Measurements from ENCODE around the gene PTPN14. TPM values are rescaled to one million over a fixed set of nuclear protein-coding genes. Genes with fewer than 3 reads are reported as not detected.

Gene PTPN14
- total and polyA plus RNA-seq, 2 donors from 2014 or later: 5.1 to 87.2 TPM

DNA sequence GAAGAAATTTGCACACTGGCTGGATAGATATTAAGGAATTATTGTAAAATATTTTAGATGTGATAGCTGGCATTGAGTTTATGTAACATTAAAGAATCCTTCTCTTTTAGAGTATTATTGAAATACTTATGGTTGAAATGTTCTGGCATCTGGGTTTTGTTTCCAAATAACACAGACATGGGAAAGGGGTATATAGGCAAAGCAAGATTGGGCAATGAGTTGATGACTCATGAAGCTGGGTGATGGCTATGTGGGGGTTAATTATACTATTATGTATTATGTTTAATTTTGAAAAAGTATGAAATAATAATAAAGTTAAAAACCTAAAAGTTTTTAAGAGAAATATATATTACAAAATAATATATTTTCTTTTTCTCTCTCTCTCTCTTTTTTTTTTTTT, 12.5 kb upstream of the PTPN14 start:
- Histone ChIP-seq H3K36me3 (ENCODE audit: control insufficient read depth in 2 of 3, insufficient read depth in 3 of 3, low read length in 3 of 3) (no peaks in the 10 kb centered on the region), H3K27me3 (ENCODE audit: control insufficient read depth, insufficient read depth, low read length) (no peaks in the 10 kb centered on the region), H3K9ac (ENCODE audit: low read length in 3 of 3) (no peak overlapping the region), H3K4me3 (ENCODE audit: low read length in 3 of 3) (no peak overlapping the region), H3K4me1 (ENCODE audit: control insufficient read depth in 2 of 3, insufficient read depth in 2 of 3, low read depth in 1 of 3, low read length in 3 of 3) (no peaks in the 10 kb centered on the region), H3K9me3 (ENCODE audit: control insufficient read depth in 2 of 3, insufficient read depth in 1 of 3, low read length in 3 of 3) (no peaks in the 10 kb centered on the region), H3K27ac (ENCODE audit: low read depth in 2 of 2, low read length in 2 of 2) (no peak overlapping the region)
- no peak for FAIRE-seq
- no peak for DNase-seq
- TF ChIP-seq, protein P1, sequence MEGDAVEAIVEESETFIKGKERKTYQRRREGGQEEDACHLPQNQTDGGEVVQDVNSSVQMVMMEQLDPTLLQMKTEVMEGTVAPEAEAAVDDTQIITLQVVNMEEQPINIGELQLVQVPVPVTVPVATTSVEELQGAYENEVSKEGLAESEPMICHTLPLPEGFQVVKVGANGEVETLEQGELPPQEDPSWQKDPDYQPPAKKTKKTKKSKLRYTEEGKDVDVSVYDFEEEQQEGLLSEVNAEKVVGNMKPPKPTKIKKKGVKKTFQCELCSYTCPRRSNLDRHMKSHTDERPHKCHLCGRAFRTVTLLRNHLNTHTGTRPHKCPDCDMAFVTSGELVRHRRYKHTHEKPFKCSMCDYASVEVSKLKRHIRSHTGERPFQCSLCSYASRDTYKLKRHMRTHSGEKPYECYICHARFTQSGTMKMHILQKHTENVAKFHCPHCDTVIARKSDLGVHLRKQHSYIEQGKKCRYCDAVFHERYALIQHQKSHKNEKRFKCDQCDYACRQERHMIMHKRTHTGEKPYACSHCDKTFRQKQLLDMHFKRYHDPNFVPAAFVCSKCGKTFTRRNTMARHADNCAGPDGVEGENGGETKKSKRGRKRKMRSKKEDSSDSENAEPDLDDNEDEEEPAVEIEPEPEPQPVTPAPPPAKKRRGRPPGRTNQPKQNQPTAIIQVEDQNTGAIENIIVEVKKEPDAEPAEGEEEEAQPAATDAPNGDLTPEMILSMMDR (IDR thresholded peaks at IDR 0.05; ENCODE audit: borderline replicate concordance, extremely low read depth, insufficient read depth): no peak
- intact Hi-C loops (cut with DNase I): no loop called here

DNA sequence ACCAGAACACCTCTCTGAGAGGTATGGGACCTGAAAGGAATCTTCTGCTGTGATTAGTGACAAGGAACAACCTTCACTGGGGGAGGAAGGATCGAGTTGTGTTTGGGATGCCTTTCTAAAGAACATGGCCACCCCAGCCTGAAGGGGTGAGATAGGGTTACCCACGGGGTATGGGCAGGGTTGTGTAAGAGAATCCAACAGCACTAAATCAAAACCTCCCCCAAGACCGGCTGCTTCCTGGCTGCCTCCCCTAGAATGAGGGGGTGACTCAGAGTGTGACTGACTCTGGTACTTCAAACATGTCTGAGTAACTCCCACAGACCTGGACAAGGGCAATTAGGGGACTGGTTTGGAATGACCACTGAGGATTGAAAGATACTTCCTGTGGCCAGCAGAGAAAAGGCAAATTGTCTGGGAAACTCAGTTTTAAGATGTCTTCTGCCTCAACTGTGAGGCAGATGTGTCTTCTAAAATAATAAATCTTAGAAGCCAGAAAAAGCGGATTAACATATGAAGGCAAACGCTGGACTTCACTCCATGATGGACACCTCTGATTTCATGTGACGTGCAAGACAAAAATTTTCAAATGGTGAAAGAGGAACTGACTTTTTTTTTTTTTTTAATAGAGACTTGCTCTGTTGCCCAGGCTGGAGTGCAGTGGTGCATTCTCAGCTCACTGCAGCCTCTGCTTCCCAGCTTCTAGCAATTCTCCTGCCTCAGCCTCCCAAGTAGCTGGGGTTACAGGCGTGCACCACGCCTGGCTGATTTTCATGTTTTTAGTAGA, 6.7 kb upstream of the PTPN14 start:
- Histone ChIP-seq H3K36me3 (ENCODE audit: control insufficient read depth in 2 of 3, insufficient read depth in 3 of 3, low read length in 3 of 3) (no peaks in the 10 kb centered on the region), H3K9me3 (ENCODE audit: control insufficient read depth in 2 of 3, insufficient read depth in 1 of 3, low read length in 3 of 3) (no peaks in the 10 kb centered on the region), H3K9ac (ENCODE audit: low read length in 3 of 3) (no peak overlapping the region), H3K4me1 (ENCODE audit: control insufficient read depth in 2 of 3, insufficient read depth in 2 of 3, low read depth in 1 of 3, low read length in 3 of 3) (no peaks in the 10 kb centered on the region), H3K27me3 (ENCODE audit: control insufficient read depth, insufficient read depth, low read length) (no peaks in the 10 kb centered on the region), H3K4me3 (ENCODE audit: low read length in 3 of 3) (no peak overlapping the region), H3K27ac (ENCODE audit: low read depth in 2 of 2, low read length in 2 of 2) (no peak overlapping the region)
- no peak for FAIRE-seq
- TF ChIP-seq, protein P1 (IDR thresholded peaks at IDR 0.05; ENCODE audit: borderline replicate concordance, extremely low read depth, insufficient read depth): no peak
- intact Hi-C loops (cut with DNase I): no loop called here
- DNase-seq: peak in 4 of 5 donors; percentile 87 to 96 (median 94)

DNA sequence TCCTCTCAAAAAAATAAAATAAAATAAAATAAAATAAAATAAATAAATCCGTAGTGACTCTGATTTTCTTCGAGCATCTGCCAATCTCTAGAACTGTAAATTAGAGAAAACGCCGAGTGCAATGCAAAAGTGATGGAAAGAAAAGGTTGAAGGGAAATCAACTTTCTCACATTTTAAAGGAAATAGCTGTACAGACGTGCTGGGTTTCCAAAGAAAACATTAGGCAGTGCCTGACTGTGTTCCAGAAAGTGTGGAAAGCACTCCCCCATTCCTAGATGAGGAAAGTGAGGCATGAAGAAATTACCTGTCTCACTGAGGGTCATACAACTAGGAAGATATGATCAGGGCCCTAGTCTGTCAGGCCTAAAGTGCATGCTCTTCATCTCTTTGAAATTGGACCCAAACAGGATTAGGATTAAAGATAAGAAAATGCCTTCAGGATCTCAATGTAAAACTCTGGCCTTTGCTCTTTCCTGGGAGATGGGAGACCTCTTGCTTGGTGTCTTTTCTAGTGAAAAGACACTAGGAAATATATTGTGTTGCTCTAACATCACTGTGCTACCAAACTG, 1.8 kb upstream of the PTPN14 start:
- TF ChIP-seq, protein P1 (IDR thresholded peaks at IDR 0.05; ENCODE audit: borderline replicate concordance, extremely low read depth, insufficient read depth): no peak
- Histone ChIP-seq H3K4me3 (ENCODE audit: low read length in 3 of 3) (no peak overlapping the region), H3K27me3 (ENCODE audit: control insufficient read depth, insufficient read depth, low read length) (no peaks in the 10 kb centered on the region), H3K4me1 (ENCODE audit: control insufficient read depth in 2 of 3, insufficient read depth in 2 of 3, low read depth in 1 of 3, low read length in 3 of 3) (peaks cover 2 to 15% (median 10%) of the 10 kb centered on the region in 3 donors), H3K9me3 (ENCODE audit: control insufficient read depth in 2 of 3, insufficient read depth in 1 of 3, low read length in 3 of 3) (no peaks in the 10 kb centered on the region), H3K27ac (ENCODE audit: low read depth in 2 of 2, low read length in 2 of 2) (no peak overlapping the region), H3K36me3 (ENCODE audit: control insufficient read depth in 2 of 3, insufficient read depth in 3 of 3, low read length in 3 of 3) (no peaks in the 10 kb centered on the region), H3K9ac (ENCODE audit: low read length in 3 of 3) (no peak overlapping the region)
- no peak for FAIRE-seq
- intact Hi-C loops (cut with DNase I): no loop called here
- no peak for DNase-seq

All from kidney (tissue), 14 donors.